GM21367 (cell line): ENCODE data around the gene CATSPER4.

Source experiments
- ATAC-seq: cut with Tn5 transposase; IDR thresholded peaks from one replicate; pipeline ENCODE4 v1.9.1; 2021; ENCODE audit not compliant: unreplicated experiment

The CATSPER4 gene

DNA sequence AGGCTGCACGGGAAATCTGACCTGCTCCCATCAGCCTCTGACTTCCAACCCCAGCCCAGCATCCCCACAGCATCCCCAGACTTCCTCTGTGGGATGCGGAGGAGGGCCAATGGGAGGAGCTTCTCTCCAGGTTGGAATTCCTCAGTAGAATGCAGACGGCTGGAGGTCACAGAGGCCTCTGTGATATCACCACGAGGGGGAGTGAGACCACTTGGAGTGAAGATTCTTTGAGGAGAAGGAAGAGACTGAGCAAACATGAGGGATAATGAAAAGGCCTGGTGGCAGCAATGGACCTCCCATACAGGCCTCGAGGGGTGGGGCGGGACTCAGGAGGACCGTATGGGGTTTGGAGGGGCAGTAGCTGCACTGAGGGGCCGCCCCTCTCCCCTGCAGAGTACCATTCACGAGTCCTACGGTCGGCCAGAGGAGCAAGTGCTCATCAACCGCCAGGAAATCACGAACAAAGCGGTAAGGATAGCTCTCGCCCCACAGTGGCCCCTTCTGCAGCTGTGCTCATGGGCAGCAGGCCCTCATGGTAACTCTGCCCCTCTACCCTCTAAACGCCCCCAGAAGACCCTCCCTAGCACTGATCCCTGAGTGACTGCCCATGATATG lies at the start of gene CATSPER4:
Gene CATSPER4 (plus strand): TSS at position 230 of the 615 bp plus-strand sequence. CDS start 26 bp downstream, at position 256.
- ATAC-seq, result no peak

DNA sequence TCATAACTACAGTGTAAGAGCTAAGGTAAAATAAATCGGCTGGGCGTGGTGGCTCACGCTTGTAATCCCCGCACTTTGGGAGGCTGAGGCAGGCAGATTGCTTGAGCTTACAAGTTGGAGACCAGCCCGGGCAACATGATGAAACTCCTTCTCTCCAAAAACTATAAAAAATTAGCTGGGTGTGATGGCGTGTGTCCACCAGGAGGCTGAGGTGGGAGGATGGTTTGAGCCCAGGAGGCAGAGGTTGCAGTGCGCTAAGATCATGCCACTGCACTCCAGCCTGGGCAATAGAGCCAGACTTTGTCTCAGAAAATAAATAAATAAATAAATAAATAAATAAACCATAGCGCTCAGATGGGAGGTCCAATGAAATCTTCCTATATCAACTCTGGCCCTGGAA lies 48.2 kb upstream of the CATSPER4 start:
- no peak for ATAC-seq

DNA sequence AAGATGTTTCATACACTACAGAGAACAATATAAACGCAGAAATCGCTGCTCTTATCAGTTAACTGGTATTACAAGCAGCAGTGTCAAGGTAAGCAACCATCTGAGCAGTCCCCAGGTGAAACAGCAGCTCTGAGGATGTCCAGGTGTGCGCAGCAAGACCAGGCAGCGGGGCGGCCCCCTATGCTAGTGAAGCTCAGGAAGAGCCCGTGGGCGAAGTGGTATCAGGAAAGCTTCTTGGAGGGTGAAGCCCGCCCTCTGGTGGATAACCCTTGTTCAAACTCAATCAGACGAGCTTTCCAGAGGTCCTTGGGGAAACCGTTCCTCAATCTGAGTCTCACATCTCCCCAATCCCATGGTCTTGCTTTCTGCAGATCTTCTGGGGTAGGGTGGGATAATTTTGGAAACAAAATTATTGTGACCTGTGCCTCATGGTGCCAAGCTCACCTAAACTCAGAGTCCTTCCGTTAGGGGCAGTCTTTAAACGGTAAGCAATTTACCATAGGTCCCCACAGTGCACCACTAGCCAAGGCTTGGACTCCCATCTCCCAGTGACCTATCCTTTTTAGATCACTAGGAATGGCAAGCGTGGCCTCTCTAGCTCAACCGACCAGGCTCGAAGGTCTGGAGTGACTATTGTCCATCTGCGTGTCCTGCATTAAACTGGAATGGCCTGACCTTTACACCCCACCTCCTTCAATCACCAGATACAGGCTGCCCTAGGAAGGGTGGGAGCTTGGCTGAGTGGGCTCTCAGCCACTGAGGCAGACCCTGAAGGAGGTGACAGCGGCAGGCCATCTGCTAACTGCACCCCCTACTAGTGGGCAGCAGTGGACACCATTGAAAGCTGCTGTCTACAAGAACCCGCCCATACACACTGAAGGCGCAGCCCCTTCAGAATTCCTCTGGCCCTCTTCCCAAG lies 45.1 kb upstream of the CATSPER4 start:
- ATAC-seq, result no peak

DNA sequence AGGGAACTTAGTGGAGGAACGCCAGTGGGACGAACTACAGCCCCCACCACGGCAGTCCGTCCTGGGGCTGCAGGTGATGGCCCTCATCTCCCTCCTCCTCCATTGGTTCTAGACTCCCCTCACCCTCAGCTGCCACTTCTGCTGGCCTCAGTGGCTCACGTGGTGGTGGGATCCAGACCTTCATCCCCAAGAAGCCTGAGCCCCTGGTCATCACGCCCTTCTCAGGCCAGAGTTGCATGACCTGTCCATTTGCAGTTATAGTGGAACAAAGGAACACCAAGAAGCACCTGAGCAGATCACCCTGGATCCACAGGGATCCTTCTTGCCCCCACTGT lies 44.5 kb upstream of the CATSPER4 start:
- no peak for ATAC-seq

DNA sequence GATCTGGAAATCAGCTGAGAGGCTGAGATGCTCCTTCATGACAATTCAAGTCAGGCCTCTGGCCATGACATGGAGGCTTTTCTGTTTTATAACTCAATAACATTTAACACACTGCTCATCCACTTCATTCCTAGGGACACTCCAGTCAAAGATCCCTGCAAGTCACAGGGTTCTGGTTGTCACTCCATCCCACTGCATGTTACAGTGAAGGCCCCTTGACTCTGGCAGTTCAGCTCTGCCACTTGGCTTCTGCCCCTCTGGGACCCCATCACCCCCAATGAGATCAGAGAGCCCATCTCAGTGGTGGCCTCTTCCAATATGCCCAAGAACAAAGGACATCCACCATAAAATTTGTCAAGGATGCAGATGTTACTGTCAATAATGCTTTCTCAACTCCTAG lies 41.5 kb upstream of the CATSPER4 start:
- ATAC-seq, result no peak

DNA sequence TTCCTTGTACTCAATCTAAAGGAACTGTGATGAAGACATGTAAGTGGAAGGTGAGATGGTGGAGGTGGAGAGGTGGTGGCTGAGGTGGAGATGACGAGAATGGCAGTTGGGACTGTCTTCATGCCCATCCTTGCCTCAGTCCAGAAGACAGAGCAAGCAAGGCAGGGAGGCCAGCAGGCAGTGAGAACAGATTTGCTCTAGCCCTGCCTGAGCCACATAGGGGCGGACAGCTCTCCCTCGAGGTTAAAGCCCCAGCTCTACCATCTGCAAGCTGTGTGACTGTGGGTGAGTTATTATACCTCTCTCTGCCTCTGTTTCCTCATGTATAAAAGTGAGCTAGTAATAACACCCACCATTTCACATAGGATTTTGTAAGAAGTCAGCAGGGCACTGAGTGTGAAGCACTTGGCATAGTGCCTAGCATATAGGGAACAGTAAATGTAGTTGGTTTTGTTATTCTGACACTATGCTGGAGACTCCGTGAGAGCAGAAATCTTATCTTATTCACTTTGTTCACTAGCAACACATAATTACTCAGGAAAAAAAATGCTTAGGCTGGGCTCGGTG lies 36.4 kb upstream of the CATSPER4 start:
- ATAC-seq, result no peak

DNA sequence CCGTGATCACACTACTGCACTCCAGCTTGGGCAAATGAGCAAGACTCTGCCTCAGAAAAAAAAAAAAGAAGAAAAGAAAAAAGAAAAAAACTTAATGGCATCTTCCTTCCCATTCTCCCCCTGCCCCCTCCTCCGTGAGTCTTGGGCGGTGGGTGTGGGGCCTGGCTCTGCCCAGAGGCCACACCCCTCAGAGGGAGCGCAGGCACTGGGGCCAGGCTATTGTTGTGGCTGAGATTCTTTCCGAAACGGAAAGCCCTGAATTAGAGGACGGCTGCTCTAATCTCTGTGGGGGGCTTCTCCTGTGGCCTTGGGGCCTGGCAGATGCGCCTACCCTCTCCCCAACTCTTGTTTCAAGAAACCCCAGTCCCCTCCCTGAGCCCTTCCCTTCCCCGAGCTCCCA lies 35.7 kb upstream of the CATSPER4 start:
- no peak for ATAC-seq

DNA sequence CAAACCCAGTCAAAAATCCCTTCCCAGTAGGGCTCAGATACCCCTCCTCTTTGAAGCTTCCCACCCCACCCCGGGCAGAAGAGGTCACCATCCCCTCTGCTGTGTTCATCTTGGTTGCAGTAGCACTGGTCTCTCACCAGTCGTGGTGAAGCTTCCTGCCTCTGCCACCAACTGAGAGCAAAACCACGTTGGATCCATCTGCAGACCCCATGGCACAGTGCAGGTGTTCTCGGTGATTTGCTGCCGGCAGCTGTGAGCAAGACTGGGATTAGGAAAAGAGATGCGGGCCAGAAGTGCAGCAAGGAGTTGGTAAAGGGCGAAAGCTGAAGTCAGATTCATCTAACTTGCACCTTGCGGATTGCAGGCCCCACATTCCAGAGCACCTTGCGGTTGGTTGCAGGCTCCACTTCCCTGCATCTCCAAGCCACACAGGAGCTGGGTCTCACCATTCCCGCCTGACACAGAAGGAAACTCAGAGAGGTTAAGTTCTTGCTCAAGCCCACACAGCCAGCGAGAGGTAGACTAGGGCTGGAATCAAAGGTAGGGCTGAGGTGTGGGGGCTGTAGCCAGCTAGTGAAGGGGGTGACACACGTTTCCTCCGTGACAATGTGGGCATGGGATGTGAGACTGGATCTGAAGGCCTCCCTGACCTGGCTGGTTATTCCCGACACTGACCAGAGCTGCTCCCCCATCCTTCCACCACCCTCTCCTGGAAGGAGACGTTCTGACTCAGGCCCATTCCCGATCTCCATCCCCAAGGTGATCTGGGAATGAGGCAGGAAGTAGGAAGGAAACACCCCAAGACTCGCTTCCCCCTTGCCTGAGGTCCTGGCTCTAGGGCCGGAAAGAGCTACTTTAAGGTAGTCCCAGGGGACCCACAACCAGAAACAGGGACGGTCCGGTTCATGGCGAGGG lies 34.8 kb upstream of the CATSPER4 start:
- ATAC-seq, result no peak

DNA sequence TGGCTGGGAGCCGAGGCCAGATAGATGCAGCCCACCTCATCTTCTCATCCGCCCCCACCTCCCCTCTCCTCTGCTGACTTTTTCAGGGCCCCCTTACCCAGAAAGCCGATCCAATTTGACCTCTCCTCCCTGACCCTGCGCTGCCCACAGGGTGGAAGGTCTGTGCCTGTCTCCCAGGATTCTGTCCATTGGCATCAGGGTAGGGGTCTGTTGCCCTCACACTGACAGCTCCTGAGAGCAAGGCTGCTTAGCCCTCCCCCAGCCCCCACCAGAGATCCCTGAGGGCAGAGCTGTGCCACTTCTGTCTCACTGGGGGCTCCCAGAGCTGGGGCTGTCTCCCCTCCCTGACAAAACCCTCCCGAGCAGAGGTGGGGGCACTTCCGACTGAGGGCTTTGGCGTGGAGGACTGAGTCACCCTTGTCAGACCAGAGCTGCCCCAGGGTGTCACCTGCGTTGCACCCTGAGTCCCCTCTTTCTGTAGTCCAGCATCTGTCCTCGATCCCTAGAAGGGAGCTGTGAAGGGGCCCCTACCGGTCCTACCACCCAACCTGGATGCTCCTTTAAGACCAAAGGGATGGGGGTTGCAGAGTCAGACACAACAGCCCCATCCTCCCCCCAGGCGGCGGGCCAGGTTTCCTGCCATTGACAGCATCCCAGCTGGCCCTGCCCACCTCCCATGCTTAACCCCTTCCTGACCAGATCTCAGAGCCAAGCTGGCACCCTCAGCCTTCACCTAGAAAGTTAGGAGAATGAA lies 33.9 kb upstream of the CATSPER4 start:
- ATAC-seq, result no peak

DNA sequence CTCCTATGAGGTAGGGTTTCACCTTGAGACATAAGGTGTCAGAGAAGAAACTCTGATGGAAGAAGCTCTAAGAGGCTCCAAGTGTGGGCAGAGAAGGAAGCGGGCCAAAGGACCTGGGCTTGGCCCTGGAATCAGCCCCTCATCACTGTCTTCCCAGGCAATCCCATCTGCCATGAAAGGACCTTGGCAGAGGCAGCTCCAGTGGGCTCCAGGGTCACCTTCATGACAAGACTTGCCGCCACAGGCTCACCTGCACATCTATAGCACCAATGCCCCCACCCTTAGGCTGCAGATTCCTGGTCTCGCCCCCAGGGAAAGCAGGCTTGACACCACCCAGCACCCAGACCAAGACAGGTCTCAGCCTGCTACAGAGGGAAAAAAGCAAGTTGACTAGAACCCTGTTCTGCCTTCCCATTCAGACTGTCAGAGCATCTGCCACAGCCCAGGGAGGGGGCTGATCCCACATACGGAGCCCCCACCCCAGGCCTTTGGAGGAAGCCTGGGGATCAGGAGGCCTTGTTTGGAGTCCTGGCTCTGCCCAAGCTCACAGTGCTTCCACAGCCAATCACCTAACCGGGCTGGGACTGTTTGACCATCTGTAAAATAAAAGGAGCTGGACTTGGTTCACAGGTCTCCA lies 32.0 kb upstream of the CATSPER4 start:
- ATAC-seq, result no peak

DNA sequence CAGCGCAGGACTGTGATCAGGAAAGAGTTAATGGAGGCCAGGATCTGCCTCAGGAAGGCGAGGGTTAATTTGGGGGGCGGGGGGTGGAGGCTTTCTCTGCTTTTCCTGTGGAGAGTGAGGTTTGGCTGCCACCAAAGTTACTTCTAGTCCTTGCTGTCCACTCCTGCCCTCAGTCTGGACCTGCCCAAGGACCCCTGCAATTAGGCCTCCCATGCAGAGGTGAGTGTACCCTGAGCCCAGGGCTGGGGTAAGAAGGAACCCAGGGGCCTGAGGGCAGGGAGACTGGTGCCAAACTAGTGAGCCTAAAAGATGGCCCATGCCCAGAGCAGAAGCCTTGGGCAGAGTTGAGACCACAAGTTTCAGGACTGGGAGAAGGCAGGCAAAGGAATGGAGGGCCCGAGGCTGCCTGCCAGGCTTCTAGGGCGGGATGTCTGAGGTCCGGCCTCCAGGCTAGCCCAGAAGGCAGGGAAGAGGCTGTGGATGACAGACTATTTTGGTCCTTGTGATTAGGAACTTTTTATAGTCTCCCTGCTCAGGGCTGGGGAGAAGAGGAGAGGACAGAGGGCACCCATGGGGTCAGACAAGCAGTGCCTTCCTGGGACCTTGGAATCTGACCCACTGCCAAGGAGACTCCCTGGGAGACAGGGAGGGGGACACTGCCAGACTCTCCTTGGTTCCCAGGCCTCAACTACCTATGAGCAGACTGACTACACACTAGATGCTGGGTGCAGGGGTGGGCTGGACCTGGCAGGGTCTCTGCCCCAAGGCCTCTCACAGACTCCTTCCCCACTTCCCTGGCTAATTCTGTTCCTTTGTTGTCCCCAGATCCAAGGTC lies 31.3 kb upstream of the CATSPER4 start, which contains the start of gene FAM110D:
Gene FAM110D (plus strand): TSS at position 172 of the 835 bp plus-strand sequence. CDS start 2,213 bp downstream, outside the sequence.
- ATAC-seq, result no peak

DNA sequence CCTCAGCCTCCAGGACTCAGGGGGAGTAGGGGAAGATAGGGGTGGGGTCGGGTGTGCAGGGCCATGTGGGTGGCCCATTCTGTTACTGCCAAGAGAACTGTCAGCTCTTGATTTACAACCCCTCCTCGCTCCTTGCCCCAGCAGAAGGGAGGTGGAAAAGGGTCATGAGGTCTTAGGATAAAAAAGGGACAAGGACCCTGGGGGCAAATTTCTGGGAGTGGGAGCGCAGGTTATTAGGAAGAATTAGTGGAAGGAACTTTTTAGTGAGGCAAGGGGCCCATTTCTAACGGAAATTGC lies 30.7 kb upstream of the CATSPER4 start:
- no peak for ATAC-seq

DNA sequence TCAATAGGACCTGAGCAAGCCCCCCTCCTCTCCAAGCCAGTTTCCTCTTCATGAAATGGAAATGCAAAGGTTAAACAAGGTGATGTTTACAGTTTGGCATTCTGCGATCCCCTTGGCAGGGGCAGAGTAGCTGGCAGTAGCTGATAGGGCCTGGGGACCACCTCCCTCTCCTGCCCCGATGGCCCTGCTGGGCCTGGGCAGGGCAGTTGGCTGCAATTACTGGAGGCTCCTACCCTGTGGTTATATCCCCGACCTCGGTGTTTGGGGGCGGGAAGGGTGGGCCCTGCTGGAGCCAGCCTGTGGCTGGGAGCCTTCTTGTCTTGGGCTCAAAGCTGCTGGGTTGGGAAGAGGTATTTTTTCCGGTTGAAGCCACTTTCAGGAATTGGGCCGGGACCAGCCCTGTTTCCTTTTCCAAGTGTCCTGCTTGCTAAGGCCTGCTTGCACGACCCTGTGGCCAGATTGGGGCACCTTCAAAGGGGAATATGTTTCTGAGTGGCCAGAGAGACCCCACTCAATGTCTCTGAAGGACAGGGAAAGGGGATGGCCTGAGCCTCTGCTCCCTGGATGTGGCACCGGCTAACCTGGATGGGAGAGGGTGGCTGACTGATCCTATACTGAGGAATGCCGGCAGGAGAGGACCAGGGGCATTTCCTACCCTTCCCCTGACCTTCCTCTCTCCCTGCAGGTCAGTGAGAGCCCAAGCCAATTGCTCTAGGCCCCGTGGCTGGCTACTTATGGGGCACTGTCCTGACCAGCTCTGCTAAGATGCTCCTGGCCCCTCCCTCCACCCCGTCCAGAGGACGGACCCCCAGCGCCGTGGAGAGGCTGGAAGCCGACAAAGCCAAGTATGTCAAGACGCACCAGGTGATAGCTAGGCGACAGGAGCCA lies 29.6 kb upstream of the CATSPER4 start:
- no peak for ATAC-seq

DNA sequence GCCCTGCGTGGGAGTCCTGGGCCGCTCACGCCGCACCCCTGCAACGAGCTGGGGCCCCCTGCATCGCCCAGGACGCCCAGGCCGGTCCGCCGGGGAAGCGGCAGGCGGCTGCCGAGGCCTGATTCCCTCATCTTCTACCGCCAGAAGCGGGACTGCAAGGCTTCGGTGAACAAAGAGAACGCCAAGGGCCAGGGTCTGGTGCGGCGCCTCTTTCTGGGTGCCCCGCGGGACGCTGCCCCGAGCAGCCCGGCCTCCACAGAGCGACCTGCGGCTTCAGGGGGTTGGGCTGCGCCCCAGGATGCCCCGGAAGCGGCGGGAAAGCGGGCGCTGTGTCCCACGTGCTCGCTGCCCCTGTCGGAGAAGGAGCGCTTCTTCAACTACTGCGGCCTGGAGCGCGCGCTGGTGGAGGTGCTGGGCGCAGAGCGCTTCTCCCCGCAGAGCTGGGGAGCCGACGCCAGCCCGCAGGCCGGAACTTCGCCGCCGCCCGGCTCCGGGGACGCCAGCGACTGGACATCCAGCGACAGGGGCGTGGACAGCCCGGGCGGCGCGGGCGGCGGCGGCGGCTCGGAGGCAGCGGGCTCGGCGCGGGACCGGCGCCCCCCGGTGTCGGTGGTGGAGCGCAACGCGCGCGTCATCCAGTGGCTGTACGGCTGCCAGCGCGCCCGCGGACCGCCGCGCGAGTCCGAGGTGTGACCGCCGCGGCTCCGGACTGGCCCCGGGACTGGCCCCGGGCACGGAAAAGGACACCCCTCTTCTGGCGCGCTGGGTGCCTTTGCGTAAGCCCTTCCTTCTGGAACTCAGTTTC lies 28.8 kb upstream of the CATSPER4 start:
- no peak for ATAC-seq

DNA sequence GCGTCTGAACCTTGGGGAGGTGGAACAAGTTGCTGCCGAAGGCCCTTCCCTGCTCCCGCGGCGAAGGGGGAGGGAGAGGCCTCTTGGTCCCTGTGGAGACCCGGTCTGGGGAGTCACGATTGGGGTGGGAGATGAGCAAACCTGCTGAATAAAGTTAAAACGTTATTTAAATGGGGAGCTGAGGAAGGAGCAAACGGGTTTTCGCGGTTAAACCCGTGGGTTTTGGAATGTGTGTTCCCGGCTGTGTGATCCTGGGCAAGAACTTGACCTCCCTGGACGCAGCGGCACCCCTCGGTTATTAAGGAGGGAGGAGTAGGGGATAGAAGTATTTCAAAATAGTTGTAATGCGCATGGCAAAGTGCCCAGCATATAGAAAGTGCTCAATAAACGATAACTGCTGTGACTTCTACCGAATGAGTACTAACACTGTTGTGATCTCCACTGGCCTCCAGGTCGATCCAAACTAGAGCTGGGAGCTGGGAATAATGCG lies 28.1 kb upstream of the CATSPER4 start:
- no peak for ATAC-seq

DNA sequence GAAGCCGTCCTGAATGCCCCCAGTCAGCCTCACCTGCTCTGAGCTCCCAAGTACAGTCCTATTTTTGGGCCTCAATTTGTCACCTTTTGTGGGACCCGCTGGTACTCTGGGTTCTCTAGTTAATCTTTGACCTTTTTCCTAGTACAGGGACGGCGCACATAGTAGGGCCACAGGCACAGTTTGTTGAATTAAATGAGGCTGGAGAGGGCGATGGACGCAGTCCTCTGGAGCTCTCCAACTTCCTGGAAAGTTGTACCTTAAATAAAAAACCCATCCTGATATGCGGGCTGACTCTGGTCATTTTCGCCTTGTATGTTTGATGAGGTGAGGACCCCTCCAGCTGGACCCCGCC lies 26.7 kb upstream of the CATSPER4 start:
- no peak for ATAC-seq
